ENCODE data around the gene OVCA2.

Gene OVCA2

GRCh38 chr17:2028234-2028614 lies 13.6 kb upstream of the OVCA2 start:
- TF ChIP-seq, protein P1, sequence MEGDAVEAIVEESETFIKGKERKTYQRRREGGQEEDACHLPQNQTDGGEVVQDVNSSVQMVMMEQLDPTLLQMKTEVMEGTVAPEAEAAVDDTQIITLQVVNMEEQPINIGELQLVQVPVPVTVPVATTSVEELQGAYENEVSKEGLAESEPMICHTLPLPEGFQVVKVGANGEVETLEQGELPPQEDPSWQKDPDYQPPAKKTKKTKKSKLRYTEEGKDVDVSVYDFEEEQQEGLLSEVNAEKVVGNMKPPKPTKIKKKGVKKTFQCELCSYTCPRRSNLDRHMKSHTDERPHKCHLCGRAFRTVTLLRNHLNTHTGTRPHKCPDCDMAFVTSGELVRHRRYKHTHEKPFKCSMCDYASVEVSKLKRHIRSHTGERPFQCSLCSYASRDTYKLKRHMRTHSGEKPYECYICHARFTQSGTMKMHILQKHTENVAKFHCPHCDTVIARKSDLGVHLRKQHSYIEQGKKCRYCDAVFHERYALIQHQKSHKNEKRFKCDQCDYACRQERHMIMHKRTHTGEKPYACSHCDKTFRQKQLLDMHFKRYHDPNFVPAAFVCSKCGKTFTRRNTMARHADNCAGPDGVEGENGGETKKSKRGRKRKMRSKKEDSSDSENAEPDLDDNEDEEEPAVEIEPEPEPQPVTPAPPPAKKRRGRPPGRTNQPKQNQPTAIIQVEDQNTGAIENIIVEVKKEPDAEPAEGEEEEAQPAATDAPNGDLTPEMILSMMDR (IDR thresholded peaks at IDR 0.05; ENCODE audit: unreplicated experiment in 3 of 3): no peak
- no peak overlapping the region for H3K27ac Mint-ChIP-seq
- peaks cover 48% of the 10 kb centered on the region for H3K27me3 Mint-ChIP-seq (ENCODE audit: low read depth)
- peak overlapping the region; percentile 67 to 83 (median 80) for H3K4me3 Mint-ChIP-seq
- H3K9me3 Mint-ChIP-seq: peaks cover 3% of the 10 kb centered on the region
- H3K36me3 Mint-ChIP-seq (ENCODE audit: low read depth): no peaks in the 10 kb centered on the region
- H3K4me1 Mint-ChIP-seq: peaks cover 15% of the 10 kb centered on the region

DNA sequence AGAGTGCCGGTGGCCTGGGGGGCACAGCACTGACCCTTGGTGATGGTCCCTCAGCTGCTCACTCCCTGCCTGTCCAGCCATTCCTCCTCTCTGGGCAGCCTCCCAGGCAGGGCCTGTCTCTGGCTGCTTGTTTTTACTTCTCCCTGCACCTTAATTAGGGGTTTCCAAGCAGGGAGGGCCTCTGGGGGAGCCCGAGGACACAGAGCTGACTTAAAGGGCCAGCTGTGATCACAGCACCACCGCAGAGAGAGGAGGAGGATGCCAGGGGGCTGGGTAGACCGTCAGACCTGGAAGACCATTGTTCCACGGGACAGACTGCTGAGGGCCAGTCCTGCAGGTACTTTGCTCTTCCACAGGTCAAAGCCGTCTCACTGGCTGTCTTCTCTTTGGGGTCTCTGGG lies 13.1 kb upstream of the OVCA2 start:
- Mint-ChIP-seq H3K27ac (no peak overlapping the region), H3K27me3 (ENCODE audit: low read depth) (peaks cover 45% of the 10 kb centered on the region), H3K9me3 (peaks cover 3% of the 10 kb centered on the region), H3K4me1 (peaks cover 15% of the 10 kb centered on the region), H3K4me3 (peak overlapping the region; percentile 66 to 83 (median 80)), H3K36me3 (ENCODE audit: low read depth) (no peaks in the 10 kb centered on the region)
- TF ChIP-seq, protein P1 (IDR thresholded peaks at IDR 0.05; ENCODE audit: unreplicated experiment in 3 of 3): no peak

- TF ChIP-seq, protein P1 (IDR thresholded peaks at IDR 0.05; ENCODE audit: unreplicated experiment in 3 of 3): no peak
- peak within 1 kb of the TSS; percentile 73 to 84 (median 74) for H3K27ac Mint-ChIP-seq
- peaks cover 37% of the 10 kb centered on the region for H3K27me3 Mint-ChIP-seq (ENCODE audit: low read depth)
Measured at GRCh38 chr17:2029911-2030778, 11.7 kb upstream of the OVCA2 start, which contains the start of gene DPH1. Gene DPH1 (plus strand): TSS chr17:2030153. CDS start chr17:2030170, 17 bp downstream.

DNA sequence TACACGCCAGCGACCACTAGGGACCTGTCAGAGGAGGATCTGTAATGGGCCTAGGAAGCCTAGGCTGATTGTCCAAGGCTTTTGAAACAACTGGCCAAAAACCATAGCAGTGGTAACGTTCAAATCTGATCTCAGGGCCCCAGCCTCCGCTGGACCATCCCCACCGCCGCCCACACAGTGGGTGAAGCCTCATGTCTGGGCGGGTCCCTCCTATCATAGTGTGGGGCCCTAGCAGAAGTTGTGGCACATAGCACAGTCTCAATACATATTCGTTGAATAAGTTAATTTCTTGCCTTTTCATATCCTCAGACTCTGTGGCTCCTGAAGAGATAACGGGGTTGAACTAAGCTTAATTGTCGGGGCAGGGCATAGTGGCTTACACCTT lies 11.1 kb upstream of the OVCA2 start:
- TF ChIP-seq, protein P1 (IDR thresholded peaks at IDR 0.05; ENCODE audit: unreplicated experiment in 3 of 3): peak; percentile 51 to 68 (median 63)
- Mint-ChIP-seq H3K9me3 (peaks cover 3% of the 10 kb centered on the region), H3K36me3 (ENCODE audit: low read depth) (no peaks in the 10 kb centered on the region), H3K4me1 (peaks cover 15% of the 10 kb centered on the region), H3K27me3 (ENCODE audit: low read depth) (peaks cover 31% of the 10 kb centered on the region), H3K4me3 (peak overlapping the region; percentile 92 to 98 (median 95)), H3K27ac (peak overlapping the region; percentile 73 to 84 (median 74))

More at GRCh38 chr17:2029911-2030778, 11.7 kb upstream of the OVCA2 start, which contains the start of gene DPH1:
- Mint-ChIP-seq H3K9me3 (peaks cover 3% of the 10 kb centered on the region), H3K36me3 (ENCODE audit: low read depth) (no peaks in the 10 kb centered on the region), H3K4me1 (peaks cover 15% of the 10 kb centered on the region), H3K4me3 (peak within 1 kb of the TSS; percentile 92 to 98 (median 95))

- Mint-ChIP-seq H3K4me3 (peak overlapping the region in 2 of 3 experiments; percentile 10 to 70), H3K4me1 (peaks cover 10% of the 10 kb centered on the region), H3K27ac (no peak overlapping the region), H3K27me3 (ENCODE audit: low read depth) (peaks cover 10% of the 10 kb centered on the region), H3K9me3 (no peaks in the 10 kb centered on the region), H3K36me3 (ENCODE audit: low read depth) (peaks cover 12% of the 10 kb centered on the region)
- TF ChIP-seq, protein P1 (IDR thresholded peaks at IDR 0.05; ENCODE audit: unreplicated experiment in 3 of 3): no peak
Measured at GRCh38 chr17:2033153-2033552, 8.7 kb upstream of the OVCA2 start.
